Nephron progenitor cell (in vitro differentiated cells): ENCODE data around the gene ZMYND12.

ENCODE experiments used
- DNase-seq: peaks from one replicate; pipeline ENCODE4 v3.0.0; 2021
- H3K27ac Mint-ChIP-seq: 2 replicates; pipeline ENCODE4 v1.8.0; 2021; ENCODE audit warnings: mild to moderate bottlenecking, moderate library complexity, mixed read lengths
- H3K27me3 Mint-ChIP-seq: 2 replicates; pipeline ENCODE4 v1.8.0; 2021; ENCODE audit warnings: mild to moderate bottlenecking, low read depth, mixed read lengths; ENCODE audit not compliant: poor library complexity
- H3K36me3 Mint-ChIP-seq: 2 replicates; pipeline ENCODE4 v1.8.0; 2021; ENCODE audit warnings: low read depth, mixed read lengths
- H3K4me1 Mint-ChIP-seq: 2 replicates; pipeline ENCODE4 v1.8.0; 2021; ENCODE audit warnings: mixed read lengths
- H3K4me3 Mint-ChIP-seq: 2 replicates; pipeline ENCODE4 v1.8.0; 2021; ENCODE audit warnings: mild to moderate bottlenecking, moderate library complexity, mixed read lengths
- H3K9me3 Mint-ChIP-seq: 2 replicates; pipeline ENCODE4 v1.8.0; 2021; ENCODE audit warnings: mild to moderate bottlenecking, moderate library complexity, mixed read lengths
- TF ChIP-seq, protein P1 (sequence below): fragments of 200-600 bp; sonication (generic); IDR thresholded peaks from 2 replicates; pipeline ENCODE4 v1.5.0; 2021; ENCODE audit warnings: antibody characterized with exemption

The ZMYND12 gene

DNA sequence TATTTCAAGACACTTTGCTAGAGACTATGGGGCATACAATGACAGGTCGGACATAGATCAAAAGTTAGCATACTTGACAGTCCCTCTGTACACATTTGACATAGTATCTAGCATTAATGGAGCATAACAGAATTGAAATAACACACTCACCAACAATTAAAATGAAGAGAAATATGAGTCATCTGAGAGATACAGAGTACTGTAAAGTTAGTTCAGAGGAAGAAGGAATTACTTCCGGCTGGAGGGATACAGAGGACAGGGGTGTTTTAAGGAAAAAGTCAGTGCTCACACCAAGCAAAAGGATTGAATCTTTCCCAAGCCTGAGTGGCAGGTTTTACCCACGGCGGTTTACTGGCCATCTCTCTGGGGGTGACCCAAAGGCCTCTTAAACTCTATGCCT, 2.4 kb downstream of the ZMYND12 start:
- TF ChIP-seq, protein P1, sequence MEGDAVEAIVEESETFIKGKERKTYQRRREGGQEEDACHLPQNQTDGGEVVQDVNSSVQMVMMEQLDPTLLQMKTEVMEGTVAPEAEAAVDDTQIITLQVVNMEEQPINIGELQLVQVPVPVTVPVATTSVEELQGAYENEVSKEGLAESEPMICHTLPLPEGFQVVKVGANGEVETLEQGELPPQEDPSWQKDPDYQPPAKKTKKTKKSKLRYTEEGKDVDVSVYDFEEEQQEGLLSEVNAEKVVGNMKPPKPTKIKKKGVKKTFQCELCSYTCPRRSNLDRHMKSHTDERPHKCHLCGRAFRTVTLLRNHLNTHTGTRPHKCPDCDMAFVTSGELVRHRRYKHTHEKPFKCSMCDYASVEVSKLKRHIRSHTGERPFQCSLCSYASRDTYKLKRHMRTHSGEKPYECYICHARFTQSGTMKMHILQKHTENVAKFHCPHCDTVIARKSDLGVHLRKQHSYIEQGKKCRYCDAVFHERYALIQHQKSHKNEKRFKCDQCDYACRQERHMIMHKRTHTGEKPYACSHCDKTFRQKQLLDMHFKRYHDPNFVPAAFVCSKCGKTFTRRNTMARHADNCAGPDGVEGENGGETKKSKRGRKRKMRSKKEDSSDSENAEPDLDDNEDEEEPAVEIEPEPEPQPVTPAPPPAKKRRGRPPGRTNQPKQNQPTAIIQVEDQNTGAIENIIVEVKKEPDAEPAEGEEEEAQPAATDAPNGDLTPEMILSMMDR: no peak
- Mint-ChIP-seq H3K4me3 (no peak overlapping the region), H3K27ac (no peak overlapping the region), H3K9me3 (no peaks in the 10 kb centered on the region), H3K36me3 (peaks cover 11% of the 10 kb centered on the region), H3K27me3 (no peaks in the 10 kb centered on the region), H3K4me1 (peaks cover 22% of the 10 kb centered on the region)
- no peak for DNase-seq

DNA sequence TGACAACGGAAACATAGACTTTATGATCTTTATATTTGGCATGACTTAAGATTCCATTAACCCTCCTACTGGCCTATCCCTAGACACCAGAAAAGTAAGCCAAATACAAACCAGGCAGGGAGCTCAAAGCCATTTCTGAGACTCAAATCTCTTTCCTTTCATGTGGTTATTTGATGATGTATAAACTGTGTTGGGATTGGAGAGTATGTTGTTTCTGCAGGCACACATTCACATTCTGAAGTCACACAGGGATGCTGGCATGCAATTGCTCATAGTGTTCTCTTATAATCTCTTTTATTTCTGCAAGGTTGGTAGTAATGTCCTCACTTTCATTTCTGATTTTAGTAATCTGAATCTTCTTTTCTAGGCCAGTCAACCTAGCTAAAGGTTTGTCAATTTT, 5.8 kb downstream of the ZMYND12 start:
- TF ChIP-seq, protein P1: no peak
- H3K4me3 Mint-ChIP-seq: no peak overlapping the region
- no peak overlapping the region for H3K27ac Mint-ChIP-seq
- DNase-seq: no peak
- H3K27me3 Mint-ChIP-seq: no peaks in the 10 kb centered on the region
- peaks cover 6% of the 10 kb centered on the region for H3K4me1 Mint-ChIP-seq
- no peaks in the 10 kb centered on the region for H3K36me3 Mint-ChIP-seq
- H3K9me3 Mint-ChIP-seq: no peaks in the 10 kb centered on the region

DNA sequence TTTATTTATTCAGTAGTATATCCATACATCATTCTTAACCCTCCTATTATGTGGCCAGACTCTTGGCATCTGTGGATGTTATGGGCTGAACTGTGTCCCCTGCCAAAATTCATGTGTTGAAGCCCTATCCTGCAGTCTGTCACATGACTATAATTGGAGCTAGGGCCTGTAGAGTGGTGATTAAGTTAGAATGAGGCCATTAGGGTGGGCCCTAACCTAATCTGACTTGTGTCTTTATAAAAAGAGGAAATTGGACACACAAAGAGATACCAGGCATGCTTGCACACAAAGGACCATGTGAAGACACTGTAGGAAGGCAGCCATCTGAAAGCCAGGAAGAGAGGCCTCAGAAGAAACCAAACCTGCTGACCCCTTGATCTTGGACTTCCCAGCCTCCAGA, 6.6 kb downstream of the ZMYND12 start:
- peaks cover 6% of the 10 kb centered on the region for H3K4me1 Mint-ChIP-seq
- H3K36me3 Mint-ChIP-seq: no peaks in the 10 kb centered on the region
- TF ChIP-seq, protein P1: no peak
- H3K27me3 Mint-ChIP-seq: no peaks in the 10 kb centered on the region
- H3K9me3 Mint-ChIP-seq: no peaks in the 10 kb centered on the region
- H3K27ac Mint-ChIP-seq: no peak overlapping the region
- no peak for DNase-seq
- no peak overlapping the region for H3K4me3 Mint-ChIP-seq

DNA sequence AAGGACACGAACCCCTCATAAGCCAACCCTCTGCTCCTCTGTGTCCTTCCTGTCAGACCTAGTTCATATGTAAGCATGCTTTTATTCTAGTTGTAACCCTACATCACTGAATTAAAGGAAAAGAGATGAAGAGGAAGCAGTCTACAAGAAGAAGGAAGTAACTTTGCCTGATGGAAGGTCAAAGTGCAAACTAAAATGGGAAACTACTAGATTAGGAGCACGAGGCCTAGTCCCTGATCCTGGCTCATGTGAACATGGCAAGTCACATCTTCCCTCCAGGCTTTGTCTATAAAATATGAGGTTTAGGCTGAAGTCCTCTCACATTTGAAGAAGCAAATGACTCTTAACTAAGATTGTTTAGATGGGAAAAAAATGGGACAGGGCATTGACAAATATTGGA, 13.2 kb downstream of the ZMYND12 start:
- no peaks in the 10 kb centered on the region for H3K36me3 Mint-ChIP-seq
- no peak for DNase-seq
- H3K4me1 Mint-ChIP-seq: peaks cover 6% of the 10 kb centered on the region
- TF ChIP-seq, protein P1: no peak
- no peak overlapping the region for H3K27ac Mint-ChIP-seq
- H3K9me3 Mint-ChIP-seq: no peaks in the 10 kb centered on the region
- peaks cover 9% of the 10 kb centered on the region for H3K27me3 Mint-ChIP-seq
- H3K4me3 Mint-ChIP-seq: no peak overlapping the region

DNA sequence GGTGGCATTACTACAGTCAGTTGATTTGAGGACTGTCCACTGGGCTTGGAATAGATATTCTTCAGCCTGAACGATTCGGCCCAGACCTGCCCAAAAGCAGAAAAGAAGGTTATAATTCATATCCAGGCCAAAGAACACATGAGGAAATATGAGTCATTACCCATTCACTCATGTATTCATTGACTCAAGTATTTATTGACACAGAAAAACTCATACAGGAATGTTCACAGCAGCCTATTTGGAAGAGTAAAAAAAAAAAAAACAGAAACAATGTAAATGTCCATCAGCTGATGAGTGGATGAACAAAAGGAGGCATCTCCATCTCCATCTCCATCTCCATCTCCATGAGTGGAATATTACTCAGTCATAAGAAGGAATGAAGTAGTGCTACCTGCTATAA, 15.9 kb downstream of the ZMYND12 start:
- Mint-ChIP-seq H3K27ac (no peak overlapping the region), H3K27me3 (peaks cover 13% of the 10 kb centered on the region), H3K4me1 (no peaks in the 10 kb centered on the region), H3K9me3 (no peaks in the 10 kb centered on the region), H3K36me3 (no peaks in the 10 kb centered on the region), H3K4me3 (no peak overlapping the region)
- TF ChIP-seq, protein P1: no peak
- DNase-seq: no peak

DNA sequence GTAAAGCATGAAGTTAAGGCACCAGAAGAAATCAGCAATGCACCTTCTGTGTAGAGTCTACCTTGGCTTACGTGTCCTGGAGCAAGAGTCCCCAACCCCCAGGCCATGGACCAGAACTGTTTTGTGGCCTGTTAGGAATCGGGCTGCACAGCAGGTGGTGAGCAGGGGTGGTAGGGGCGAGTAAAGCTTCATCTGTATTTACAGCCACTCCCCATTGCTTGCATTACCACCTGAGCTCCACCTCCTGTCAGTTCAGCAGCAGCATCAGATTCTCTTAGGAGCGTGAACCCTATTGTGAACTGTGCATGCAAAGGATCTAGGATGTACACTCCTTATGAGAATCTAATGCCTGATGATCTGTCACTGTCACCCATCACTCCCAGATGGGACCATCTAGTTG, 21.5 kb downstream of the ZMYND12 start:
- Mint-ChIP-seq H3K36me3 (no peaks in the 10 kb centered on the region), H3K4me1 (peaks cover 25% of the 10 kb centered on the region), H3K9me3 (no peaks in the 10 kb centered on the region), H3K27me3 (peaks cover 13% of the 10 kb centered on the region), H3K4me3 (no peak overlapping the region), H3K27ac (no peak overlapping the region)
- TF ChIP-seq, protein P1: no peak
- no peak for DNase-seq
